Testis (tissue), 3 donors: Measurements from ENCODE around the gene NFIA. TPM values are rescaled to one million over a fixed set of nuclear protein-coding genes. Genes with fewer than 3 reads are reported as not detected.

ENCODE experiments used
- DNase-seq: peaks from one replicate; pipeline ENCODE4 v3.0.0-alpha.2; 2019
- H3K27ac ChIP-seq, 2 donors: fragments of 200-600 bp; sonication (generic); one replicate each; pipeline ENCODE4 v1.5.1; 2019
- H3K27me3 ChIP-seq: fragments of 200-600 bp; sonication (generic); one replicate; pipeline ENCODE4 v1.5.1; 2019
- H3K36me3 ChIP-seq: fragments of 200-600 bp; sonication (generic); one replicate; pipeline ENCODE4 v1.5.1; 2017; ENCODE audit warnings: low read depth; ENCODE audit errors: missing control alignments
- H3K4me1 ChIP-seq: fragments of 200-600 bp; sonication (generic); one replicate; pipeline ENCODE4 v1.5.1; 2019
- H3K4me3 ChIP-seq, 2 donors: fragments of 200-600 bp; sonication (generic); one replicate each; pipeline ENCODE4 v1.5.1; 2017 to 2019
- H3K9me3 ChIP-seq: fragments of 200-600 bp; sonication (generic); one replicate; pipeline ENCODE4 v1.5.1; 2017
- CTCF ChIP-seq, 3 experiments: fragments of 450-650 bp in 2 of 3; fragments of 200-600 bp in 1 of 3; sonication (generic) in 1 of 3; IDR thresholded peaks; one replicate each; pipeline ENCODE4 v1.5.1; 2016 to 2019; ENCODE audit warnings: antibody characterized with exemption in 3 of 3, mild to moderate bottlenecking in 2 of 3, moderate library complexity in 1 of 3
- POLR2A ChIP-seq: fragments of 450-650 bp; IDR thresholded peaks from one replicate; pipeline ENCODE4 v1.6.1; 2017; ENCODE audit warnings: antibody characterized with exemption, mild to moderate bottlenecking, moderate library complexity
- WGBS, 2 donors: methylation state at CpG; one replicate each; pipeline ENCODE4 v1.1.5; 2018; 5-methylcytosine and 5-hydroxymethylcytosine counted together
- intact Hi-C: fragments of 100-400 bp; cut with DNase I; formaldehyde crosslinking; loops from one replicate; pipeline ENCODE4 v1.15.1; 2023; ENCODE audit warnings: low total_unique reads
- polyA plus RNA-seq: library from polyadenylated mRNA; stranded (reverse); fragments of 350-450 nt; fragmentation: Illumina TruSeq; extraction: RNeasy Lipid Tissue Mini Kit (QIAGEN cat#74804); gene quantifications from one replicate; pipeline ENCODE4 v1.2.3, GENCODE V29; 2014; ENCODE audit warnings: low read depth, low replicate concordance; ENCODE audit not compliant: insufficient read depth
- total RNA-seq, 2 donors: library from RNA; depleted of rRNA; stranded (reverse); fragments of >200 nt; gene quantifications; one replicate each; pipeline ENCODE4 v1.2.3, GENCODE V29; 2016

The NFIA gene
- total and polyA plus RNA-seq, 3 donors from 2014 or later, result 11.6 to 78.9 (median 53.5) TPM

- no peaks in the 10 kb centered on the region for H3K9me3 ChIP-seq
- no peaks in the 10 kb centered on the region for H3K36me3 ChIP-seq
- H3K27me3 ChIP-seq, result no peaks in the 10 kb centered on the region
- no peak for TF ChIP-seq POLR2A
- TF ChIP-seq CTCF (IDR thresholded peaks at IDR 0.05), result no peak
- WGBS, 2 donors, result 58 to 71% methylated on average over 3 of the region's 3 CpGs
- H3K4me3 ChIP-seq, result no peak overlapping the region
- no peak for DNase-seq
- no peak overlapping the region for H3K27ac ChIP-seq
- peaks cover 22% of the 10 kb centered on the region for H3K4me1 ChIP-seq
- intact Hi-C loops, result no loop called here
Measured at GRCh38 chr1:61104220-61104671, 21.9 kb downstream of the NFIA start.

GRCh38 chr1:61107638-61108037 is 25.3 kb downstream of the NFIA start:
- WGBS, 2 donors, result 97 to 100% methylated on average over 1 of the region's 1 CpG
- intact Hi-C loops, result no loop called here
- H3K4me1 ChIP-seq, result peaks cover 21% of the 10 kb centered on the region

GRCh38 chr1:61109158-61109557 is 26.8 kb downstream of the NFIA start:
- DNase-seq, result no peak
- no peaks in the 10 kb centered on the region for H3K36me3 ChIP-seq

More at GRCh38 chr1:61107638-61108037, 25.3 kb downstream of the NFIA start:
- H3K27ac ChIP-seq, result no peak overlapping the region
- no peaks in the 10 kb centered on the region for H3K27me3 ChIP-seq
- TF ChIP-seq CTCF (IDR thresholded peaks at IDR 0.05), result no peak
- TF ChIP-seq POLR2A, result no peak
- H3K36me3 ChIP-seq, result no peaks in the 10 kb centered on the region
- no peak overlapping the region for H3K4me3 ChIP-seq
- no peak for DNase-seq
- H3K9me3 ChIP-seq, result no peaks in the 10 kb centered on the region

GRCh38 chr1:61109910-61110309 is 27.5 kb downstream of the NFIA start:
- no peak overlapping the region for H3K4me3 ChIP-seq
- TF ChIP-seq CTCF (IDR thresholded peaks at IDR 0.05), result no peak
- TF ChIP-seq POLR2A, result no peak
- H3K27me3 ChIP-seq, result no peaks in the 10 kb centered on the region
- no peak for DNase-seq
- H3K27ac ChIP-seq, result no peak overlapping the region
- H3K4me1 ChIP-seq, result peaks cover 8% of the 10 kb centered on the region
- no peaks in the 10 kb centered on the region for H3K9me3 ChIP-seq
- H3K36me3 ChIP-seq, result no peaks in the 10 kb centered on the region
- intact Hi-C loops, result no loop called here

More at GRCh38 chr1:61109158-61109557, 26.8 kb downstream of the NFIA start:
- H3K9me3 ChIP-seq, result no peaks in the 10 kb centered on the region
- no peak overlapping the region for H3K27ac ChIP-seq
- no peaks in the 10 kb centered on the region for H3K27me3 ChIP-seq
- TF ChIP-seq POLR2A, result no peak
- 82 to 88% methylated on average over 1 of the region's 1 CpG for WGBS, 2 donors
- intact Hi-C loops, result no loop called here
- peaks cover 10% of the 10 kb centered on the region for H3K4me1 ChIP-seq
- no peak overlapping the region for H3K4me3 ChIP-seq

- Histone ChIP-seq H3K36me3 (no peaks in the 10 kb centered on the region), H3K4me3 (no peak overlapping the region), H3K27me3 (no peaks in the 10 kb centered on the region), H3K9me3 (no peaks in the 10 kb centered on the region), H3K4me1 (peaks cover 2% of the 10 kb centered on the region), H3K27ac (no peak overlapping the region)
- TF ChIP-seq CTCF (IDR thresholded peaks at IDR 0.05), result no peak
- no peak for TF ChIP-seq POLR2A
- WGBS, 2 donors, result 86 to 95% methylated on average over 1 of the region's 1 CpG
- DNase-seq, result no peak
- intact Hi-C loops, result no loop called here
Measured at GRCh38 chr1:61110554-61110953, 28.2 kb downstream of the NFIA start.
